BLaER1 (cell line): ENCODE data around the gene TAX1BP3.
A peak's percentile ranks its signal among the peaks of the same experiment; 100 is the strongest.
"Not testable (repeated sequence)": the region's sequence is repeated elsewhere in the genome, so short reads cannot be mapped to it uniquely, and the experiment has no call there.

Experiments used
- H3K27ac ChIP-seq: shearing (Covaris generic); formaldehyde crosslinking; 2 replicates; pipeline ENCODE4 v1.8.1; 2022
- H3K27me3 ChIP-seq: shearing (Covaris generic); formaldehyde crosslinking; 2 replicates; pipeline ENCODE4 v1.8.1; 2022
- H3K36me3 ChIP-seq: shearing (Covaris generic); formaldehyde crosslinking; 2 replicates; pipeline ENCODE4 v1.8.1; 2022
- H3K4me1 ChIP-seq: shearing (Covaris generic); formaldehyde crosslinking; 2 replicates; pipeline ENCODE4 v1.8.1; 2022
- H3K4me2 ChIP-seq: shearing (Covaris generic); formaldehyde crosslinking; 2 replicates; pipeline ENCODE4 v1.8.1; 2022
- H3K4me3 ChIP-seq: shearing (Covaris generic); formaldehyde crosslinking; 2 replicates; pipeline ENCODE4 v1.8.1; 2022
- H3K9ac ChIP-seq: shearing (Covaris generic); formaldehyde crosslinking; 2 replicates; pipeline ENCODE4 v1.8.1; 2022
- H3K9me3 ChIP-seq: shearing (Covaris generic); formaldehyde crosslinking; 2 replicates; pipeline ENCODE4 v1.8.1; 2022
- H4K20me1 ChIP-seq: shearing (Covaris generic); formaldehyde crosslinking; 2 replicates; pipeline ENCODE4 v1.8.1; 2022
- Cebpa-rat ChIP-seq: shearing (Covaris generic); IDR thresholded peaks from 2 replicates; pipeline ENCODE4 v1.8.1; 2022

TAX1BP3 gene, protein sequence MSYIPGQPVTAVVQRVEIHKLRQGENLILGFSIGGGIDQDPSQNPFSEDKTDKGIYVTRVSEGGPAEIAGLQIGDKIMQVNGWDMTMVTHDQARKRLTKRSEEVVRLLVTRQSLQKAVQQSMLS

GRCh38 chr17:3668279-3669084 lies at the start of gene TAX1BP3, which contains the start of gene EMC6:
Gene TAX1BP3, minus strand, starts transcription at chr17:3668578. Its CDS starts 52 bp downstream, at chr17:3668526.
Gene EMC6, plus strand, starts transcription at chr17:3668812. Its CDS starts 335 bp downstream, at chr17:3669147.
- peak within 1 kb of the TSS; percentile 90 for H3K9ac ChIP-seq
- peak within 1 kb of the TSS; percentile 99 for H3K4me2 ChIP-seq
- H4K20me1 ChIP-seq, result peaks cover 72% of the 10 kb centered on the region
- H3K4me3 ChIP-seq, result peak within 1 kb of the TSS; percentile 86
- TF ChIP-seq Cebpa-rat, result no peak
- no peaks in the 10 kb centered on the region for H3K9me3 ChIP-seq
- no peaks in the 10 kb centered on the region for H3K27me3 ChIP-seq
- peak within 1 kb of the TSS; percentile 85 for H3K27ac ChIP-seq
- peaks cover 52% of the 10 kb centered on the region for H3K36me3 ChIP-seq
- H3K4me1 ChIP-seq, result peaks cover 35% of the 10 kb centered on the region

DNA sequence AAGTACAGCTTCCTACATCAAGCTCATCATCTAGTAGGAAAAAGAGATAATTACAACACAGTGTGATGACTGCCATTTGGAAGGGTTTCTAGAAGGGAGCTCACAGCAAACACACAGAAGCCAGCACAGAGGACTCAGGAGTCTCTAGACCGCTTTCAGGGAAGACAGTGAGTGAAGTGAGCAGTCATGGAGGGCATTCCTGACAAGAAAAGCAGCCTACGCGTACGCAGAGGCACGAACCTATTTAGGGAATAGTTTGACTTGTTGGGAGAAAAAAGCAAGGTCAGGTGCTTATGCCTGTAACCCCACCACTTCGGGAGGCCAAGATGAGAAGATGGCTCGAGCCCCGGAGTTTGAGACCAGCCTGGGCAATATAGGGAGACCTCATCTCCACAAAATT lies 46.9 kb upstream of the TAX1BP3 start:
- H3K36me3 ChIP-seq, result peaks cover 85% of the 10 kb centered on the region
- H3K27ac ChIP-seq, result no peak overlapping the region
- peaks cover 54% of the 10 kb centered on the region for H3K4me1 ChIP-seq

GRCh38 chr17:3712811-3713463 lies 44.6 kb upstream of the TAX1BP3 start:
- Histone ChIP-seq H3K9me3 (no peaks in the 10 kb centered on the region), H3K9ac (peak overlapping the region; percentile 40; the same call in 1 of the 2 replicates), H3K36me3 (peaks cover 61% of the 10 kb centered on the region), H4K20me1 (no peaks in the 10 kb centered on the region), H3K4me3 (no peak overlapping the region), H3K27ac (peak overlapping the region; percentile 58; the same call in 1 of the 2 replicates), H3K4me1 (peaks cover 51% of the 10 kb centered on the region), H3K4me2 (peak overlapping the region; percentile 75), H3K27me3 (no peaks in the 10 kb centered on the region)
- TF ChIP-seq Cebpa-rat, result no peak

More for the DNA sequence above, 46.9 kb upstream of the TAX1BP3 start:
- H3K27me3 ChIP-seq, result no peaks in the 10 kb centered on the region
- H3K4me2 ChIP-seq, result no peak overlapping the region
- H3K9me3 ChIP-seq, result no peaks in the 10 kb centered on the region
- H3K9ac ChIP-seq, result no peak overlapping the region
- no peaks in the 10 kb centered on the region for H4K20me1 ChIP-seq
- no peak overlapping the region for H3K4me3 ChIP-seq
- no peak for TF ChIP-seq Cebpa-rat

- Histone ChIP-seq H3K27me3 (no peaks in the 10 kb centered on the region), H3K9ac (no peak overlapping the region), H4K20me1 (no peaks in the 10 kb centered on the region), H3K36me3 (peaks cover 42% of the 10 kb centered on the region), H3K4me2 (peak overlapping the region; percentile 75), H3K9me3 (no peaks in the 10 kb centered on the region), H3K27ac (no peak overlapping the region; the same call in 1 of the 2 replicates), H3K4me3 (no peak overlapping the region), H3K4me1 (peaks cover 51% of the 10 kb centered on the region)
- no peak for TF ChIP-seq Cebpa-rat
Observed at GRCh38 chr17:3710951-3711383, 42.6 kb upstream of the TAX1BP3 start.

GRCh38 chr17:3708366-3708765 lies 40.0 kb upstream of the TAX1BP3 start:
- Histone ChIP-seq H3K4me2 (no peak overlapping the region), H3K36me3 (peaks cover 18% of the 10 kb centered on the region), H3K4me1 (peaks cover 35% of the 10 kb centered on the region), H3K27ac (no peak overlapping the region), H3K9me3 (no peaks in the 10 kb centered on the region), H3K9ac (no peak overlapping the region), H4K20me1 (no peaks in the 10 kb centered on the region), H3K27me3 (no peaks in the 10 kb centered on the region), H3K4me3 (no peak overlapping the region)
- no peak for TF ChIP-seq Cebpa-rat

- not testable (repeated sequence) for H3K4me3 ChIP-seq, H3K27ac ChIP-seq
- peaks cover 10% of the 10 kb centered on the region for H3K9me3 ChIP-seq
Observed at GRCh38 chr17:3705718-3705984, 37.3 kb upstream of the TAX1BP3 start.

GRCh38 chr17:3704931-3705717 lies 36.7 kb upstream of the TAX1BP3 start:
- no peak for TF ChIP-seq Cebpa-rat
- Histone ChIP-seq H3K36me3 (peaks cover 9% of the 10 kb centered on the region), H3K4me2 (no peak overlapping the region), H4K20me1 (no peaks in the 10 kb centered on the region), H3K27ac (no peak overlapping the region), H3K27me3 (no peaks in the 10 kb centered on the region), H3K9ac (no peak overlapping the region), H3K4me1 (peaks cover 4% of the 10 kb centered on the region), H3K4me3 (no peak overlapping the region), H3K9me3 (peaks cover 10% of the 10 kb centered on the region)

More at GRCh38 chr17:3705718-3705984, 37.3 kb upstream of the TAX1BP3 start:
- not testable (repeated sequence) for H4K20me1 ChIP-seq, H3K9ac ChIP-seq, H3K4me2 ChIP-seq, H3K4me1 ChIP-seq, H3K27me3 ChIP-seq, H3K36me3 ChIP-seq

GRCh38 chr17:3702041-3702539 lies 33.7 kb upstream of the TAX1BP3 start:
- not testable (repeated sequence) for H3K27me3 ChIP-seq

GRCh38 chr17:3699951-3700350 lies 31.6 kb upstream of the TAX1BP3 start:
- H3K27ac ChIP-seq, result no peak overlapping the region
- 0 out of 2 replicates have a peak, but pooled peaks cover under 1% of the 10 kb centered on the region for H4K20me1 ChIP-seq
- no peak overlapping the region for H3K4me2 ChIP-seq
- no peak overlapping the region for H3K9ac ChIP-seq
- H3K9me3 ChIP-seq, result peaks cover 21% of the 10 kb centered on the region
- H3K27me3 ChIP-seq, result 0 out of 2 replicates have a peak, but pooled peaks cover 2% of the 10 kb centered on the region
- peaks cover 21% of the 10 kb centered on the region for H3K4me1 ChIP-seq
- no peak for TF ChIP-seq Cebpa-rat
- peaks cover 9% of the 10 kb centered on the region for H3K36me3 ChIP-seq
- H3K4me3 ChIP-seq, result no peak overlapping the region

More at GRCh38 chr17:3702041-3702539, 33.7 kb upstream of the TAX1BP3 start:
- H3K36me3 ChIP-seq, H3K4me3 ChIP-seq, H3K9ac ChIP-seq, H4K20me1 ChIP-seq, H3K4me1 ChIP-seq, H3K4me2 ChIP-seq, H3K27ac ChIP-seq: not testable (repeated sequence)
- H3K9me3 ChIP-seq, result peaks cover 21% of the 10 kb centered on the region
